Hematopoietic multipotent progenitor cell treated with erythropoietin and hydrocortisone succinate and interleukin-3 and kit ligand, for 6 days (in vitro differentiated cells): ENCODE data around the gene NUMBL.
"Not testable (repeated sequence)": the region's sequence is repeated elsewhere in the genome, so short reads cannot be mapped to it uniquely, and the experiment has no call there.

Experiments used
- DNase-seq: peaks from one replicate; pipeline ENCODE4 v3.0.0-alpha.2; 2015

Gene NUMBL

GRCh38 chr19:40625406-40626120 is 64.9 kb downstream of the NUMBL start:
- no peak for DNase-seq

GRCh38 chr19:40624369-40625153 is 65.9 kb downstream of the NUMBL start:
- DNase-seq, result not testable (repeated sequence)

- DNase-seq, result peak; percentile 80
Measured at GRCh38 chr19:40623403-40624251, 66.8 kb downstream of the NUMBL start.

GRCh38 chr19:40622773-40623075 is 67.7 kb downstream of the NUMBL start:
- no peak for DNase-seq

GRCh38 chr19:40621966-40622772 is 68.3 kb downstream of the NUMBL start:
- DNase-seq, result no peak

- no peak for DNase-seq
Measured at GRCh38 chr19:40621283-40621682, 69.2 kb downstream of the NUMBL start.

- DNase-seq, result no peak
Measured at GRCh38 chr19:40620161-40620485, 70.3 kb downstream of the NUMBL start.

- DNase-seq, result no peak
Measured at GRCh38 chr19:40619333-40620160, 70.9 kb downstream of the NUMBL start.

- no peak for DNase-seq
Measured at GRCh38 chr19:40617961-40618360, 72.5 kb downstream of the NUMBL start.

- DNase-seq, result no peak
Measured at GRCh38 chr19:40616941-40617340, 73.5 kb downstream of the NUMBL start.

GRCh38 chr19:40616178-40616577 is 74.3 kb downstream of the NUMBL start:
- DNase-seq, result no peak
